Measurements from ENCODE around the gene KHDC1.
A peak's percentile ranks its signal among the peaks of the same experiment; 100 is the strongest.

- TF ChIP-seq CTCF (IDR thresholded peaks at IDR 0.05) = peak in 6 of 7 experiments; percentile 8 to 32 (median 26)
- TF ChIP-seq POLR2A (IDR thresholded peaks at IDR 0.05) = no peak
Observed at GRCh38 chr6:73285674-73286283, 22.8 kb upstream of the KHDC1 start.

Data from body of pancreas (tissue), 4 donors.